Measurements from ENCODE around the gene ZBTB7B. TPM values are rescaled to one million over a fixed set of nuclear protein-coding genes. Genes with fewer than 3 reads are reported as not detected.

The ZBTB7B gene
- total RNA-seq, 2 experiments from 2014 or later, result 22.8 to 25.1 TPM

GRCh38 chr1:155010211-155010918 lies 7.8 kb downstream of the ZBTB7B start:
- peaks cover 81% of the 10 kb centered on the region for H3K4me1 Mint-ChIP-seq (ENCODE audit: low read depth)
- H3K4me3 Mint-ChIP-seq, result peak overlapping the region; percentile 91
- Histone ChIP-seq H3K27ac (ENCODE audit: low read depth in 1 of 2, low read length in 2 of 2) (peak overlapping the region; percentile 87 to 88), H3K4me3 (ENCODE audit: low read length) (peak overlapping the region; percentile 89), H3K4me1 (ENCODE audit: insufficient read depth, low read length) (peaks cover 99% of the 10 kb centered on the region), H3K9me3 (ENCODE audit: control insufficient read depth in 1 of 2, insufficient read depth in 1 of 2, low read length in 2 of 2) (no peaks in the 10 kb centered on the region), H3K27me3 (ENCODE audit: control insufficient read depth in 1 of 2, insufficient read depth in 2 of 2, low read length in 2 of 2) (no peaks in the 10 kb centered on the region), H3K36me3 (ENCODE audit: insufficient read depth, low read length) (peaks cover 31% of the 10 kb centered on the region)
- peak overlapping the region; percentile 92 for H3K27ac Mint-ChIP-seq
- TF ChIP-seq, protein P1, sequence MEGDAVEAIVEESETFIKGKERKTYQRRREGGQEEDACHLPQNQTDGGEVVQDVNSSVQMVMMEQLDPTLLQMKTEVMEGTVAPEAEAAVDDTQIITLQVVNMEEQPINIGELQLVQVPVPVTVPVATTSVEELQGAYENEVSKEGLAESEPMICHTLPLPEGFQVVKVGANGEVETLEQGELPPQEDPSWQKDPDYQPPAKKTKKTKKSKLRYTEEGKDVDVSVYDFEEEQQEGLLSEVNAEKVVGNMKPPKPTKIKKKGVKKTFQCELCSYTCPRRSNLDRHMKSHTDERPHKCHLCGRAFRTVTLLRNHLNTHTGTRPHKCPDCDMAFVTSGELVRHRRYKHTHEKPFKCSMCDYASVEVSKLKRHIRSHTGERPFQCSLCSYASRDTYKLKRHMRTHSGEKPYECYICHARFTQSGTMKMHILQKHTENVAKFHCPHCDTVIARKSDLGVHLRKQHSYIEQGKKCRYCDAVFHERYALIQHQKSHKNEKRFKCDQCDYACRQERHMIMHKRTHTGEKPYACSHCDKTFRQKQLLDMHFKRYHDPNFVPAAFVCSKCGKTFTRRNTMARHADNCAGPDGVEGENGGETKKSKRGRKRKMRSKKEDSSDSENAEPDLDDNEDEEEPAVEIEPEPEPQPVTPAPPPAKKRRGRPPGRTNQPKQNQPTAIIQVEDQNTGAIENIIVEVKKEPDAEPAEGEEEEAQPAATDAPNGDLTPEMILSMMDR (IDR thresholded peaks at IDR 0.05), result no peak
- H3K27me3 Mint-ChIP-seq, result no peaks in the 10 kb centered on the region
- H3K36me3 Mint-ChIP-seq (ENCODE audit: low read depth), result peaks cover 36% of the 10 kb centered on the region
- DNase-seq (peak in 5 of 14 experiments; percentile 45 to 67 (median 59)), ATAC-seq (ENCODE audit: poor library complexity) (no peak)
- ChIA-PET CTCF (interaction anchor here (0.6 to 0.7 kb wide), 2 partner anchors 12 to 22 kb away, joined by 3 read pairs; no protein-coding TSS in a partner anchor), POLR2A (interaction anchor here (0.7 to 10.7 kb wide), 8 partner anchors 10 to 163 kb away, joined by 3 to 189 read pairs (median 4); partner anchors contain the start of genes FLAD1, KRTCAP2, PBXIP1 and PYGO2)
- no peaks in the 10 kb centered on the region for H3K9me3 Mint-ChIP-seq
- intact Hi-C loops (cut with DNase I, micrococcal nuclease), result no loop called here

DNA sequence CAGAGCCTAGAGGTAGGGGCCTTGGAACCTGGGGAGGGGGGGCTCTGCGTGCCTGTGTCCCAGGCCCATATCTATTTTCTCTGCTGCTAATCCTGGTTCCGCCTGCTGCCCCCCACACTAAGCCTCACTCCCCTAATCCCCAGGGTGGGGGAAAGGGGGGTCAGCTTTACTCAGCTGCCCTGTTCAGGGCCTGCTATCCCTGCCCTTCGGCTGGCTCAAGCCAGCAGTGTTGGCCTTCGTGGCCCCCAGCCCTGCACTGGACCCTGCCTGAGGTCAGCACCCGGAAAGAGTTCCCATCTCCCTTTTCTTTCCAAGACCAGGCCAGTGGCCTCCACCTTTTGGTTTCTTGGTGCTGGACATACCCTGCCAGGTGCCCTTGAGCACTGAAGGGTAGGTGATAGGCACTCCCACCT lies 8.4 kb downstream of the ZBTB7B start:
- Histone ChIP-seq H3K4me1 (ENCODE audit: insufficient read depth, low read length) (peaks cover 99% of the 10 kb centered on the region), H3K27ac (ENCODE audit: low read depth in 1 of 2, low read length in 2 of 2) (peak overlapping the region; percentile 87 to 88), H3K36me3 (ENCODE audit: insufficient read depth, low read length) (peaks cover 37% of the 10 kb centered on the region), H3K27me3 (ENCODE audit: control insufficient read depth in 1 of 2, insufficient read depth in 2 of 2, low read length in 2 of 2) (no peaks in the 10 kb centered on the region), H3K4me3 (ENCODE audit: low read length) (peak overlapping the region; percentile 89), H3K9me3 (ENCODE audit: control insufficient read depth in 1 of 2, insufficient read depth in 1 of 2, low read length in 2 of 2) (no peaks in the 10 kb centered on the region)
- peaks cover 42% of the 10 kb centered on the region for H3K36me3 Mint-ChIP-seq (ENCODE audit: low read depth)
- H3K27ac Mint-ChIP-seq, result peak overlapping the region; percentile 92
- ATAC-seq (ENCODE audit: poor library complexity) (no peak), DNase-seq (no peak)
- POLR2A ChIA-PET, result interaction anchor here (0.7 to 10.7 kb wide), 8 partner anchors 11 to 162 kb away, joined by 3 to 189 read pairs (median 4); partner anchors contain the start of genes FLAD1, KRTCAP2, PBXIP1 and PYGO2
- TF ChIP-seq, protein P1 (IDR thresholded peaks at IDR 0.05), result no peak
- intact Hi-C loops (cut with DNase I, micrococcal nuclease), result no loop called here
- CTCF ChIA-PET, result no interaction called here
- H3K9me3 Mint-ChIP-seq, result no peaks in the 10 kb centered on the region
- H3K27me3 Mint-ChIP-seq, result no peaks in the 10 kb centered on the region
- H3K4me1 Mint-ChIP-seq (ENCODE audit: low read depth), result peaks cover 81% of the 10 kb centered on the region
- peak overlapping the region; percentile 91 for H3K4me3 Mint-ChIP-seq

- intact Hi-C loops (cut with DNase I, micrococcal nuclease), result no loop called here
- CTCF ChIA-PET, result interaction anchor here (1.2 to 1.5 kb wide), 2 partner anchors 8 to 13 kb away, joined by 3 to 5 read pairs; no protein-coding TSS in a partner anchor
- DNase-seq (no peak), ATAC-seq (ENCODE audit: poor library complexity) (no peak)
- H3K4me3 Mint-ChIP-seq, result peak overlapping the region; percentile 91
- H3K27ac ChIP-seq (ENCODE audit: low read depth in 1 of 2, low read length in 2 of 2), result peak overlapping the region; percentile 87 to 88
- peaks cover 81% of the 10 kb centered on the region for H3K4me1 Mint-ChIP-seq (ENCODE audit: low read depth)
- H3K36me3 ChIP-seq (ENCODE audit: insufficient read depth, low read length), result peaks cover 42% of the 10 kb centered on the region
- TF ChIP-seq, protein P1 (IDR thresholded peaks at IDR 0.05), result no peak
- H3K36me3 Mint-ChIP-seq (ENCODE audit: low read depth), result peaks cover 47% of the 10 kb centered on the region
- no peaks in the 10 kb centered on the region for H3K27me3 ChIP-seq (ENCODE audit: control insufficient read depth in 1 of 2, insufficient read depth in 2 of 2, low read length in 2 of 2)
- no peaks in the 10 kb centered on the region for H3K9me3 ChIP-seq (ENCODE audit: control insufficient read depth in 1 of 2, insufficient read depth in 1 of 2, low read length in 2 of 2)
- H3K9me3 Mint-ChIP-seq, result no peaks in the 10 kb centered on the region
- peak overlapping the region; percentile 92 for H3K27ac Mint-ChIP-seq
- POLR2A ChIA-PET, result interaction anchor here (1.1 to 10.7 kb wide), 7 partner anchors 12 to 124 kb away, joined by 3 to 189 read pairs (median 5); partner anchors contain the start of genes CKS1B, FLAD1, PBXIP1 and SHC1
- no peaks in the 10 kb centered on the region for H3K27me3 Mint-ChIP-seq
- H3K4me1 ChIP-seq (ENCODE audit: insufficient read depth, low read length), result peaks cover 99% of the 10 kb centered on the region
- peak overlapping the region; percentile 89 for H3K4me3 ChIP-seq (ENCODE audit: low read length)
Measured at GRCh38 chr1:155011437-155012025, 8.9 kb downstream of the ZBTB7B start.

Measured in CD4-positive, alpha-beta T cell (primary cell).